Measurements from ENCODE around the gene AUTS2. TPM values are rescaled to one million over a fixed set of nuclear protein-coding genes. Genes with fewer than 3 reads are reported as not detected.

The AUTS2 gene
- total and polyA plus RNA-seq, 10 donors = 6.1 to 54.8 (median 29.1) TPM

DNA sequence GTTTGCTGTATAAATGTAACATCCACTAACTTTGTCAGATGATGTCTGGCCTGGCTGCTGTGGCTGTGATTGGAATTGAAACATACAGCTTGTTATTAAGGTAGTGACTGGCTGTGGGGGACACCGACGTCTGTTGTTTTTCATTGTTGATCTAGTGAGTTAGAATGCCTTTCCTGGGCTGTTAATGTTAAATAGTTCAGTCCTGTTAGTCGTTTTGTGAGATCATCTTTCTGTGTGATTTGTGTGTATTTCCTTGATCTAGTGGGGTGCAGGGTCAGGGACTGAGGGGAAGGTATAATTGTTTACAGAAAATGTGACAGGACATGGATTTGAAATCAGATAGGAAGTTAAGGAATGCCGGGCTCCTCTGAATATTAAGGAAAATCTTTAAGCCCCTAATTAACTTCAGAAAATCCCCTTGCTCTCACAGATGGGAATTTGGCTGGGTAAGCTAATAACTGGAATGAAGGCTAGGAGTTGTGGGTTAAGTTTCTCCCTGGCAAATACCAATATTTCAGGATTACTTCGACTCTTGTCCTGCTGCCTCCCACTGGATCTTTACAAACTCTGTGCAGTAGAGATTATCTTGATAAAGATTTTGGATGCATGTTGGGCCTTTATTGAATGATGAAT, 163.1 kb downstream of the AUTS2 start:
- 56 to 80% (median 70%) methylated on average over 5 of the region's 5 CpGs for WGBS, 5 donors
- no peaks in the 10 kb centered on the region for H3K4me1 ChIP-seq
- H3K36me3 ChIP-seq = no peaks in the 10 kb centered on the region
- H3K9me3 ChIP-seq = no peaks in the 10 kb centered on the region
- no peak for DNase-seq
- no peak overlapping the region for H3K27ac ChIP-seq
- intact Hi-C loops (cut with DNase I; ENCODE audit: low total_unique reads) = no loop called here
- no peak for TF ChIP-seq POLR2AphosphoS5 (IDR thresholded peaks at IDR 0.05)
- TF ChIP-seq CTCF (IDR thresholded peaks at IDR 0.05 in 8 of 11, conservative IDR thresholded peaks at IDR 0.05 in 3 of 11) = no peak
- no peak for TF ChIP-seq POLR2A (IDR thresholded peaks at IDR 0.05)
- no peaks in the 10 kb centered on the region for H3K27me3 ChIP-seq (replicated peaks in 1 of 7)
- no peak overlapping the region for H3K4me3 ChIP-seq

DNA sequence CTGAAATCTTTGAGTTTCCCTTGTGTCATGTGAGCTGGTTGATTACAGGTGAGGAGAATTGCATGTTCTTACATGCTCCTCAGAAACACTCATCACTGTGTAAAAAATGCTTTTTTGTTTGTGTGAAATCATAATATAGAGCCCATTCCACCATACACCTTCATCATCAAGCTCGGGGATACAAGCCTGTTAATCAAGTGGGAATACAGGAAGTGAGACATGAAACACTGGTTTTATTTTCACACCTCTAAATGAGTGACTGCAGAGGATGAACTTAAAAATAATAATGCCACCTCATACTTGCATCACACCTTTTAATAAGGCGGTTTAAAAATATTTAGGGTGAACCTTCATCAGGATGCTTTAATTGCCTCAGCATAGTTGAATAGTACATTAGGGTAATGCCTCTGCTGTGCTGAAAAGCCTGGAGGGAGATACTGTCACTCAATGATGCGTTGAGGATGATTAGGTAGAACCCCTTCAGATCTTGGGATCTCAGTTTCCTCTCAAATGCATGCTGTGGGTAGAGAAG, 164.6 kb downstream of the AUTS2 start:
- Histone ChIP-seq H3K9me3 (no peaks in the 10 kb centered on the region), H3K36me3 (no peaks in the 10 kb centered on the region), H3K4me1 (no peaks in the 10 kb centered on the region), H3K27ac (no peak overlapping the region), H3K4me3 (no peak overlapping the region), H3K27me3 (replicated peaks in 1 of 7) (no peaks in the 10 kb centered on the region)
- intact Hi-C loops (cut with DNase I; ENCODE audit: low total_unique reads) = no loop called here
- DNase-seq = no peak
- WGBS, 5 donors = 63 to 76% (median 67%) methylated on average over 3 of the region's 3 CpGs
- TF ChIP-seq POLR2A (IDR thresholded peaks at IDR 0.05) = no peak
- TF ChIP-seq CTCF (IDR thresholded peaks at IDR 0.05 in 8 of 11, conservative IDR thresholded peaks at IDR 0.05 in 3 of 11) = no peak
- TF ChIP-seq POLR2AphosphoS5 (IDR thresholded peaks at IDR 0.05) = no peak

GRCh38 chr7:69763513-69763912, 165.2 kb downstream of the AUTS2 start:
- Histone ChIP-seq H3K4me3 (no peak overlapping the region), H3K9me3 (no peaks in the 10 kb centered on the region), H3K4me1 (no peaks in the 10 kb centered on the region), H3K27ac (no peak overlapping the region), H3K36me3 (no peaks in the 10 kb centered on the region), H3K27me3 (replicated peaks in 1 of 7) (no peaks in the 10 kb centered on the region)
- no peak for DNase-seq
- intact Hi-C loops (cut with DNase I; ENCODE audit: low total_unique reads) = no loop called here
- TF ChIP-seq POLR2A (IDR thresholded peaks at IDR 0.05) = no peak
- TF ChIP-seq POLR2AphosphoS5 (IDR thresholded peaks at IDR 0.05) = no peak
- TF ChIP-seq CTCF (IDR thresholded peaks at IDR 0.05 in 8 of 11, conservative IDR thresholded peaks at IDR 0.05 in 3 of 11) = no peak
- 70 to 94% (median 82%) methylated on average over 3 of the region's 3 CpGs for WGBS, 5 donors

DNA sequence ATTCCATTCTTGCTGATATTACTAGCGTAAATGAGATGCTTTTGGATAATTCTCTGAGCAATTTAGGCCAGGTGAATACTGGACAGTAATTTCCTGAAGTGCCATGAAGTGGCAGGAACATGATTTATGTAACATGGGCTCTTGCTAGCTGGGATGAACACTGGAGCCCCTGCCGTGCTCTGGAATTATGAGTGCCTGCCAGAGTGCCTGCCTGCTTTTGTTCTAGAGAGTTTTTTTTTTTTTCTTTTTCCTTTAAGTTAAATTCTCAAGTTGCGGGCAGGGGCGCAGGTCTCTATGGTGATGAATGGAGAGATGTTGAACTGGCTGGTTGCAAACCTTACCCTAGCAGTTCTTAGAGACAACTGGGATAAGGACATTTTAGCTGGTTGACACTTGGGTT, 165.9 kb downstream of the AUTS2 start:
- 84 to 98% (median 95%) methylated on average over 4 of the region's 4 CpGs for WGBS, 5 donors
- intact Hi-C loops (cut with DNase I; ENCODE audit: low total_unique reads) = no loop called here
- Histone ChIP-seq H3K4me1 (no peaks in the 10 kb centered on the region), H3K9me3 (no peaks in the 10 kb centered on the region), H3K4me3 (no peak overlapping the region), H3K27ac (no peak overlapping the region), H3K27me3 (replicated peaks in 1 of 7) (no peaks in the 10 kb centered on the region), H3K36me3 (no peaks in the 10 kb centered on the region)
- no peak for TF ChIP-seq CTCF (IDR thresholded peaks at IDR 0.05 in 8 of 11, conservative IDR thresholded peaks at IDR 0.05 in 3 of 11)
- no peak for DNase-seq

Data from spleen (tissue), 11 donors.